ENCODE measurements around the gene RUNX1.

The RUNX1 gene

GRCh38 chr21:34761758-34762330 is 287.3 kb downstream of the RUNX1 start:
- H3K27ac ChIP-seq, result no peak overlapping the region
- TF ChIP-seq ZFX (IDR thresholded peaks at IDR 0.05; ENCODE audit: borderline replicate concordance) (no peak), CTCF (IDR thresholded peaks at IDR 0.05) (no peak)

DNA sequence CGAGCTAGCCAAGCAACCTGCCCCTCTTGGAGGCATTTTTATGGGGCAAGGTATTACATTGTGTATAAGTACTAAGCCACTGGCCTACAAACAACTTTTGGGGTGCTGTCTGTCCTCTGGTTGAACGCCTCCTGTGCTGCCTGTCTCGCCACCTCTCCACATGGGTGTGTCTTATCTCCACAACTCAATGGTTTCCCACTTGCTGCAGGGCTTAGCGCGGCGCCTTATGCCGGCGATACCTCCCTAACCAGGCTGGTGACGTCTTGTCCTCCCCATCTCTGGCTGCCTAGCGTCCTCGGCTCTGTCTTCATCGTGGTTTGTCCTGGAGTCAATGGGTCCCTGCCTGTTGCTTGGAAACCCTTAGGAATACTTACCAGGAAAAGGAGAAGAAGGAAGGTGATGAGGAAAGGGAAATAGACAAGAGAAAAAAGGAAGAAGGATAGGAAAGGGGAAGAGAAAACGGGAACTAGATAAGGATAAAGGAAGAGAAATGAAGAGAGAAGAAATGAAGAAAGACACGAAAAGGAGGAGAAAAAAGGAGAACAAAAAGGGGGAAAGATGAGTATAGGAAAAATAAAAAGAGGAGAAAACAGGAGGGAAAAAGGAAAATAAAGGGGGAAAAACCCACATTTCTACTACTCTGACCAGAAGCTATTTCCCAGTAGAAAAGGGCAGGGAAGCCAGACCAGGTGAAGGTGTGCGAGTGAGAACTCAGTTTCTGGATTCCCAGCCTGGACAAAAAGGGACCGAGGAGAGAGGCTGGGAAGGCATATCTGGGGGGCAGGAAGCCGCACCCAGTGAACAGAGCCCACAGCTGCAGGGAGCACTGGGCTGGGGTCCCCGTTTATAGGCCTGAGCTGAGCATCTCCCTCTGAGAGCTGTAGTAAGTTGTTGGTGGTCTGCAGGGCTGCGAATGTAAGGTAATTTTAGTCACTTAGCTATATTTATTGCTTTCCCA is 294.1 kb downstream of the RUNX1 start:
- no peak for TF ChIP-seq ZFX (IDR thresholded peaks at IDR 0.05; ENCODE audit: borderline replicate concordance)
- no peak for TF ChIP-seq CTCF (IDR thresholded peaks at IDR 0.05)
- no peak overlapping the region for H3K27ac ChIP-seq

GRCh38 chr21:34748862-34749261 is 300.2 kb downstream of the RUNX1 start:
- TF ChIP-seq CTCF (IDR thresholded peaks at IDR 0.05) (no peak), ZFX (IDR thresholded peaks at IDR 0.05; ENCODE audit: borderline replicate concordance) (no peak)
- no peak overlapping the region for H3K27ac ChIP-seq

DNA sequence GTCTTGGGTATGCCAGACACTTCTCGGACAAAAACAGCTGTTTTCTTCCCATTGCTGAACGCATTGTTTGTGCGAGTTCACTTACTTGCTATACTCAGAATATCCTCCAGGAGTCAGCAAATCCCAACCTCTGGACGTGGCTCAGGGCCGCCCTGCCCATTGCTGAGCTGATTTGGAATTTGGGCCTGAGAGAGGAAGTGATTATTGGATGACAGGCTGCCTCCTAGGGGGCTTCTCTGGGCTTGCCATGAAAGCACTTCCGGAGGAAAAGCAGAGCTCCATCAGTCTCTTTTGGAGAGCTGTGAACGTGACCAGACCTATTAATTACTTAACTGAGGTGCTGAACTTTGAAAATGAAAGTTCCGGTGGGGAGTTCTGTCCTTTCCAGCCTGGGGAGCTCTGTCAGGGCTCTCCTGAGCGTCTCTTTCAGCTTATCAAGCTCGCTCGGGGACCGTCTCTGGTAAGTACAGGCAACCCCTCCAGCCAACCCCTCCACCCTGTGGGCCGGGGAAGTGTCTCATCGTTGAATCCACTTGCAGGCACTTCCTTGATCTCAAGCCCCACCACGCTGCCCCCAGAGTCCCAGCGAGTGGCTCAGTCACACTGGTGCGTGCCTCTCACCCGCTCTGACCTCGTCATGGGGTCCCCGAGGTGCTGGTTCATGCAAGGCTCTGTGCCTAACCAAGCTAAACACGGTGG is 303.4 kb downstream of the RUNX1 start:
- no peak overlapping the region for H3K27ac ChIP-seq
- TF ChIP-seq CTCF (IDR thresholded peaks at IDR 0.05) (peak; percentile 80), ZFX (IDR thresholded peaks at IDR 0.05; ENCODE audit: borderline replicate concordance) (no peak)

DNA sequence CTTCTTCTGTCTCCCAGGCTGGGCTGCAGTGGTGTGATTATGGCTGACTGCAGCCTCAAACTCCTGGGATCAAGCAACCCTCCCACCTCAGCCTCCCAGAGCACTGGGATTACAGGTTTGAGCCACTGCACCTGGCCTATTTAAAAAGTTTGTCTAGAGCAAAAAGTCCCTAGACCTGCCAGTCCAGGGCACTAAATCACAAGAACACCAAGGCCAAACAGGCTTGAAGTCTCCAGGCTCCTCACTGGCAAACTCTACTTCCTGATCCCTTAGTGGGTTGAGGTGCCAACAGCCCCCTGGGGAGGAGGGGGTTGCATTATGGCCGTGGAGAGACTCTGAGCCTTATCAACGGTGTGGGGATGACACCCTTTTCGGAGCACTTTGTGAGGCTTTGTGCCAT is 304.3 kb downstream of the RUNX1 start:
- H3K27ac ChIP-seq, result no peak overlapping the region
- TF ChIP-seq CTCF (IDR thresholded peaks at IDR 0.05) (no peak), ZFX (IDR thresholded peaks at IDR 0.05; ENCODE audit: borderline replicate concordance) (no peak)

GRCh38 chr21:34743831-34744230 is 305.3 kb downstream of the RUNX1 start:
- H3K27ac ChIP-seq, result no peak overlapping the region
- no peak for TF ChIP-seq ZFX (IDR thresholded peaks at IDR 0.05; ENCODE audit: borderline replicate concordance)
- TF ChIP-seq CTCF (IDR thresholded peaks at IDR 0.05), result no peak

Data from 22Rv1 (cell line).